Measurements from ENCODE around the gene TMEM43.

DNA sequence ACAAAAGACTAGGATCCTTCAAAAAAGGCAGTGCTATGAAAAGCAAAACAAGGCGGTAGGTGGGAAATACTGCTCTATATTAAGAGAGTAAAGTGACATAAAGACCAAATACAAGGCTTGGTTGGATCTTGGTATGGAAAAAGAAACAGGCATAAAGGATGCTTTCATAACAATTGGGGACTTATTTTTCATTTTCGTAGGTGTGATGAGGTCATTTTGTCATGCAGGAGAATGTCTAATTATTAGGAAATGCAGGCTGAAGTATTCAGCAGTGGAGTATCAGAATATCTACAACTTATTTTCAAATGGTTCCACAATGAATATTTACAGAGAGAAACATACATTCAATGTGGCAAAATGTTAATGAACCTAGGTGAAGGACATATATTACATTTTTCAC lies 44.6 kb downstream of the TMEM43 start:
- no peak for TF ChIP-seq EZH2 (IDR thresholded peaks at IDR 0.05; ENCODE audit: low read length)
- TF ChIP-seq, protein P1, sequence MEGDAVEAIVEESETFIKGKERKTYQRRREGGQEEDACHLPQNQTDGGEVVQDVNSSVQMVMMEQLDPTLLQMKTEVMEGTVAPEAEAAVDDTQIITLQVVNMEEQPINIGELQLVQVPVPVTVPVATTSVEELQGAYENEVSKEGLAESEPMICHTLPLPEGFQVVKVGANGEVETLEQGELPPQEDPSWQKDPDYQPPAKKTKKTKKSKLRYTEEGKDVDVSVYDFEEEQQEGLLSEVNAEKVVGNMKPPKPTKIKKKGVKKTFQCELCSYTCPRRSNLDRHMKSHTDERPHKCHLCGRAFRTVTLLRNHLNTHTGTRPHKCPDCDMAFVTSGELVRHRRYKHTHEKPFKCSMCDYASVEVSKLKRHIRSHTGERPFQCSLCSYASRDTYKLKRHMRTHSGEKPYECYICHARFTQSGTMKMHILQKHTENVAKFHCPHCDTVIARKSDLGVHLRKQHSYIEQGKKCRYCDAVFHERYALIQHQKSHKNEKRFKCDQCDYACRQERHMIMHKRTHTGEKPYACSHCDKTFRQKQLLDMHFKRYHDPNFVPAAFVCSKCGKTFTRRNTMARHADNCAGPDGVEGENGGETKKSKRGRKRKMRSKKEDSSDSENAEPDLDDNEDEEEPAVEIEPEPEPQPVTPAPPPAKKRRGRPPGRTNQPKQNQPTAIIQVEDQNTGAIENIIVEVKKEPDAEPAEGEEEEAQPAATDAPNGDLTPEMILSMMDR (optimal IDR thresholded peaks at IDR 0.05 in 1 of 3, IDR thresholded peaks at IDR 0.05 in 1 of 3, conservative IDR thresholded peaks at IDR 0.05 in 1 of 3; ENCODE audit: extremely low read depth in 1 of 3, insufficient read depth in 2 of 3, low read length in 3 of 3), result no peak

Data from keratinocyte (primary cell).